K562 (cell line): ENCODE data around the gene BLOC1S4. TPM values are rescaled to one million over a fixed set of nuclear protein-coding genes. Genes with fewer than 3 reads are reported as not detected.

Experiments used
- ATAC-seq: fragments of 200-7000 bp; cut with Tn5 transposase; 3 replicates; pipeline ENCODE4 v1.9.1; 2020; ENCODE audit warnings: moderate library complexity
- BruUV-seq: library from RNA; stranded (reverse); fragments of 400-500 nt; replicated peaks from 2 replicates; lab custom pipeline; 2021; lab: Mats Ljungman, UMichigan
- CTCF ChIA-PET: fragments of 300-600 bp; formaldehyde crosslinking; extraction: SDS; loops from one replicate; lab custom pipeline; 2021; ENCODE audit warnings: low intra/inter-chr PET ratio; lab: Yijun Ruan, JAX
- POLR2A ChIA-PET: fragments of 300-600, 350-650 bp; sonication (Branson Sonifier 250); formaldehyde crosslinking; extraction: SDS; loops from one replicate; lab custom pipeline; 2021; ENCODE audit warnings: antibody characterized with exemption, inconsistent platforms; lab: Yijun Ruan, JAX
- DNase-seq, 4 experiments: peaks; one replicate each; pipeline versions ENCODE4 v3.0.0 to v3.0.0-alpha.2; 2011 to 2018; ENCODE audit warnings: low spot score in 3 of 4, mixed read lengths in 3 of 4; ENCODE audit errors: extremely low read depth in 1 of 4
- FAIRE-seq: peaks from 2 replicates; lab custom pipeline; 2011; peaks lifted over from hg19 to GRCh38; lab: Jason Lieb, UNC
- H2AFZ ChIP-seq: 2 replicates; pipeline ENCODE4 v1.6.0; 2011; ENCODE audit warnings: low read depth, low read length, control low read depth, inconsistent platforms
- H3K27ac ChIP-seq: fragments of 200-600 bp; 3 replicates; pipeline ENCODE4 v1.8.0; 2011; ENCODE audit warnings: low read depth, mild to moderate bottlenecking, control low read depth, inconsistent platforms, low read length, moderate library complexity, mixed read lengths; ENCODE audit errors: extremely low read depth
- H3K27me3 ChIP-seq, 2 experiments: fragments of 300-600 bp in 1 of 2; 2 replicates in 1 of 2; 3 replicates in 1 of 2; pipeline versions ENCODE4 v1.6.0 to v1.8.0; 2011; ENCODE audit warnings: inconsistent platforms in 2 of 2, low read length in 2 of 2, mild to moderate bottlenecking in 1 of 2, mixed read lengths in 1 of 2, moderate library complexity in 1 of 2; ENCODE audit not compliant: control insufficient read depth in 2 of 2, insufficient read depth in 2 of 2
- H3K36me3 ChIP-seq: fragments of 300-600 bp; 3 replicates; pipeline ENCODE4 v1.8.0; 2011; ENCODE audit warnings: mild to moderate bottlenecking, low read length, inconsistent platforms; ENCODE audit not compliant: control insufficient read depth, insufficient read depth
- H3K4me1 ChIP-seq, 2 experiments: fragments of 200-600 bp in 1 of 2; replicated peaks in 1 of 2; 2 replicates in 1 of 2; 3 replicates in 1 of 2; pipeline versions ENCODE4 v1.5.1 to v1.8.0; 2011; ENCODE audit warnings: inconsistent platforms in 2 of 2, low read length in 2 of 2, mild to moderate bottlenecking in 1 of 2, mixed read lengths in 1 of 2, moderate library complexity in 1 of 2; ENCODE audit not compliant: control insufficient read depth in 2 of 2, insufficient read depth in 2 of 2
- H3K4me2 ChIP-seq: 2 replicates; pipeline ENCODE4 v1.6.1; 2011; ENCODE audit warnings: low read length, control low read depth, inconsistent platforms, mixed read lengths; ENCODE audit not compliant: insufficient read depth
- H3K4me3 ChIP-seq: fragments of 200-600 bp; sonication (generic), shearing (Covaris generic); 2 replicates; pipeline ENCODE4 v1.5.1; 2016; ENCODE audit warnings: control low read depth, inconsistent platforms
- H3K79me2 ChIP-seq: fragments of 200-600 bp; 3 replicates; pipeline ENCODE4 v1.8.0; 2011; ENCODE audit warnings: low read length, inconsistent platforms; ENCODE audit not compliant: control insufficient read depth, insufficient read depth
- H3K9ac ChIP-seq, 2 experiments: 2 replicates each; pipeline versions ENCODE4 v1.6.0 to v1.6.1; 2011; ENCODE audit warnings: low read depth in 2 of 2, low read length in 2 of 2, control low read depth in 1 of 2, inconsistent platforms in 1 of 2, mild to moderate bottlenecking in 1 of 2, mixed read lengths in 1 of 2; ENCODE audit not compliant: insufficient read depth in 1 of 2
- H3K9me1 ChIP-seq: one replicate; pipeline ENCODE4 v1.6.0; 2011; ENCODE audit warnings: inconsistent platforms, mild to moderate bottlenecking, low read length, moderate library complexity; ENCODE audit not compliant: control insufficient read depth, insufficient read depth
- H3K9me3 ChIP-seq: replicated peaks from 2 replicates; pipeline ENCODE4 v1.5.1; 2011; ENCODE audit warnings: low read depth, low read length, inconsistent platforms; ENCODE audit not compliant: control insufficient read depth, insufficient read depth
- H4K20me1 ChIP-seq: replicated peaks from 2 replicates; pipeline ENCODE4 v1.6.1; 2011; ENCODE audit warnings: low read length, inconsistent platforms, mixed read lengths; ENCODE audit not compliant: control insufficient read depth, insufficient read depth
- CEBPB ChIP-seq: fragments of 450-650 bp; IDR thresholded peaks from 2 replicates; pipeline ENCODE4 v1.6.1; 2016; ENCODE audit warnings: missing genetic modification characterization, missing compliant biosample characterization
- CUX1 ChIP-seq: fragments of 200-800 bp; sonication (Bioruptor generic); IDR thresholded peaks from 2 replicates; pipeline ENCODE4 v1.6.1; 2016; ENCODE audit warnings: missing genetic modification characterization, missing compliant biosample characterization
- FOXA1 ChIP-seq: fragments of 450-650 bp; IDR thresholded peaks from 2 replicates; pipeline ENCODE4 v1.6.1; 2016; ENCODE audit warnings: mild to moderate bottlenecking, borderline replicate concordance
- FOXA3 ChIP-seq, 2 experiments: fragments of 450-650 bp in 1 of 2; sonication (generic) in 1 of 2; formaldehyde crosslinking; IDR thresholded peaks in 1 of 2; conservative IDR thresholded peaks in 1 of 2; 2 replicates each; pipeline versions ENCODE4 v1.4.0 to v1.8.0; 2020 to 2022; ENCODE audit warnings: mild to moderate bottlenecking in 2 of 2, missing genetic modification reagents in 1 of 2
- HEY1 ChIP-seq: fragments of 250-450 bp; sonication (Bioruptor Pico); IDR thresholded peaks from 2 replicates; pipeline ENCODE4 v1.5.0; 2020; ENCODE audit warnings: mild to moderate bottlenecking, moderate library complexity, borderline replicate concordance
- L3MBTL2 ChIP-seq: fragments of 450-650 bp; IDR thresholded peaks from 2 replicates; pipeline ENCODE4 v1.6.1; 2016; ENCODE audit warnings: mild to moderate bottlenecking, moderate library complexity
- MAFG ChIP-seq: fragments of 450-650 bp; conservative IDR thresholded peaks from 2 replicates; pipeline ENCODE4 v1.6.1; 2016; ENCODE audit warnings: missing genetic modification characterization, missing compliant biosample characterization
- MECOM ChIP-seq: fragments of 250-450 bp; sonication (Bioruptor Pico); IDR thresholded peaks from 2 replicates; pipeline ENCODE4 v1.8.0; 2022; ENCODE audit warnings: inconsistent platforms
- NONO ChIP-seq, 2 experiments: fragments of 200-400 bp in 1 of 2; fragments of 450-650 bp in 1 of 2; formaldehyde crosslinking in 1 of 2; IDR thresholded peaks; 2 replicates each; pipeline ENCODE4 v1.6.1; 2017; ENCODE audit warnings: low read depth in 2 of 2, mild to moderate bottlenecking in 2 of 2, moderate library complexity in 2 of 2, low read length in 1 of 2
- RCOR1 ChIP-seq, 2 experiments: IDR thresholded peaks; 2 replicates each; pipeline ENCODE4 v1.6.1; 2012; ENCODE audit warnings: low read depth in 2 of 2, low read length in 2 of 2, borderline replicate concordance in 1 of 2, improper control_type of control experiment in 1 of 2
- SFPQ ChIP-seq: fragments of 200-400 bp; formaldehyde crosslinking; IDR thresholded peaks from 2 replicates; pipeline ENCODE4 v1.6.1; 2017; ENCODE audit warnings: mild to moderate bottlenecking, low read depth, low read length, moderate library complexity
- TRIM24 ChIP-seq, 2 experiments: fragments of 450-650 bp; IDR thresholded peaks; 2 replicates each; pipeline ENCODE4 v1.6.1; 2016
- ZNF695 ChIP-seq: fragments of 450-650 bp; formaldehyde crosslinking; IDR thresholded peaks from 2 replicates; pipeline ENCODE4 v1.4.0; 2020; ENCODE audit warnings: mild to moderate bottlenecking, moderate library complexity
- WGBS: fragments of 100-300 bp; shearing (Covaris generic); methylation state at CpG from one replicate; pipeline ENCODE4 v1.1.6; 2016; ENCODE audit warnings: low coverage, mixed read lengths; ENCODE audit not compliant: insufficient coverage; ENCODE audit errors: missing lambda C conversion rate; 5-methylcytosine and 5-hydroxymethylcytosine counted together
- in situ Hi-C: fragments of 300-500 bp; cut with MboI; formaldehyde crosslinking; loops from 4 replicates; pipeline ENCODE4 v1.15.0; 2018; ENCODE audit warnings: inconsistent platforms, mixed read lengths
- intact Hi-C: fragments of 100-400 bp; cut with micrococcal nuclease; formaldehyde crosslinking; loops from 2 replicates; pipeline ENCODE4 v1.14.2; 2022
- polyA plus RNA-seq, 8 experiments: library from polyadenylated mRNA; depleted of rRNA in 4 of 8; stranded (reverse) in 5 of 8; unstranded in 3 of 8; fragments of >200 nt; fragmentation: Nextera tagmentation in 2 of 8; fragmentation: Illumina TruSeq in 1 of 8; extraction: Ambion mirVana in 2 of 8; extraction: Trizol in 1 of 8; gene quantifications; 2 replicates each; pipeline versions ENCODE4 v1.2.1 to v1.2.3, GENCODE V29; 2011 to 2014; ENCODE audit warnings: inconsistent platforms in 1 of 8, missing spikeins in 1 of 8
- total RNA-seq, 7 experiments: library from RNA; depleted of rRNA in 6 of 7; stranded (reverse); fragments of >200 nt in 6 of 7; fragmentation: Illumina TruSeq in 2 of 7; extraction: Trizol in 2 of 7; gene quantifications; 2 replicates each; pipeline versions ENCODE4 v1.2.1 to v1.2.3, GENCODE V29; 2011 to 2021; ENCODE audit warnings: low replicate concordance in 1 of 7

Gene BLOC1S4
- total and polyA plus RNA-seq, 9 of the 15 experiments (the other 6 are each of a cell fraction or from before 2014, with no cell fraction given) = 3.1 to 31.6 (median 11.2) TPM

GRCh38 chr4:6695660-6696610 is 20.0 kb upstream of the BLOC1S4 start:
- no TSS peak for BruUV-seq
- H3K9me1 ChIP-seq = no peaks in the 10 kb centered on the region
- no peaks in the 10 kb centered on the region for H3K27me3 ChIP-seq
- FAIRE-seq (peak; percentile 48), DNase-seq (no peak), ATAC-seq (peak; percentile 62)
- H4K20me1 ChIP-seq = no peaks in the 10 kb centered on the region
- 34% methylated on average over 17 of the region's 18 CpGs for WGBS
- peak overlapping the region; percentile 60; the same call in 1 of the 2 replicates for H2AFZ ChIP-seq
- intact Hi-C loops (no loop called here), in situ Hi-C loops (no loop called here)
- no peaks in the 10 kb centered on the region for H3K9me3 ChIP-seq
- peak overlapping the region; percentile 2; the same call in 2 of the 3 replicates for H3K27ac ChIP-seq
- H3K4me3 ChIP-seq = no peak overlapping the region
- ChIA-PET CTCF (no interaction called here), POLR2A (interaction anchor here (0.6 to 5.8 kb wide), 5 partner anchors 14 to 63 kb away, joined by 3 to 38 read pairs (median 4); partner anchors contain the start of gene MRFAP1L1)
- no peaks in the 10 kb centered on the region for H3K36me3 ChIP-seq
- no peaks in the 10 kb centered on the region for H3K79me2 ChIP-seq
- peak overlapping the region; percentile 12; the same call in 1 of the 2 replicates for H3K4me2 ChIP-seq
- H3K4me1 ChIP-seq = peaks cover 40 to 49% of the 10 kb centered on the region in 2 experiments
- H3K9ac ChIP-seq = peak overlapping the region; percentile 12 to 86; a peak in 2 of 4 replicates
- TF ChIP-seq FOXA3 (CRISPR knock-in tag; conservative IDR thresholded peaks at IDR 0.05 in 1 of 2, IDR thresholded peaks at IDR 0.05 in 1 of 2) (peak in 1 of 2 experiments; percentile 82; a peak in 2 of 4 replicates), ZNF695 (no peak), TRIM24 (IDR thresholded peaks at IDR 0.05) (no peak), MAFG (tag) (no peak), FOXA1 (no peak), L3MBTL2 (peak; percentile 52; the same call in 1 of the 2 replicates), HEY1 (CRISPR knock-in tag) (no peak), CEBPB (peak; percentile 99), RCOR1 (IDR thresholded peaks at IDR 0.05; ENCODE audit: borderline replicate concordance in 1 of 2, low read depth in 2 of 2, low read length in 2 of 2) (peak in 1 of 2 experiments; percentile 10; a peak in 1 of 4 replicates), CUX1 (CRISPR knock-in tag) (no peak), MECOM (CRISPR knock-in tag) (no peak), NONO (IDR thresholded peaks at IDR 0.05; ENCODE audit: low read depth in 2 of 2, low read length in 1 of 2) (no peak), SFPQ (no peak)
